Mesothelial cell of epicardium (in vitro differentiated cells): Measurements from ENCODE around the gene AMBRA1. TPM values are rescaled to one million over a fixed set of nuclear protein-coding genes. Genes with fewer than 3 reads are reported as not detected.

Source experiments
- DNase-seq, 2 experiments: peaks; one replicate each; pipeline ENCODE4 v3.0.0; 2021; ENCODE audit warnings: low spot score in 2 of 2; ENCODE audit not compliant: unreplicated experiment in 2 of 2
- H3K27ac Mint-ChIP-seq: 2 replicates; pipeline ENCODE4 v1.8.0; 2021; ENCODE audit warnings: mixed read lengths
- H3K27me3 Mint-ChIP-seq: 2 replicates; pipeline ENCODE4 v1.8.0; 2021; ENCODE audit warnings: low read depth, mixed read lengths
- H3K36me3 Mint-ChIP-seq: 2 replicates; pipeline ENCODE4 v1.8.0; 2021; ENCODE audit warnings: mixed read lengths
- H3K4me1 Mint-ChIP-seq: 2 replicates; pipeline ENCODE4 v1.8.0; 2021; ENCODE audit warnings: mixed read lengths
- H3K4me3 Mint-ChIP-seq: 2 replicates; pipeline ENCODE4 v1.8.0; 2021; ENCODE audit warnings: mild to moderate bottlenecking, moderate library complexity, mixed read lengths
- H3K9me3 Mint-ChIP-seq: 2 replicates; pipeline ENCODE4 v1.8.0; 2021; ENCODE audit warnings: mixed read lengths
- total RNA-seq: library from RNA; stranded (reverse); gene quantifications from 3 replicates; pipeline ENCODE4 v1.2.1, GENCODE V29; 2021
- TF ChIP-seq, protein P1 (sequence below): fragments of 200-600 bp; sonication (generic); IDR thresholded peaks from one replicate; pipeline ENCODE4 v1.5.0; 2021; ENCODE audit warnings: antibody characterized with exemption; ENCODE audit not compliant: unreplicated experiment

AMBRA1 gene
- total RNA-seq, 1 donor from 2014 or later = 48.4 TPM

DNA sequence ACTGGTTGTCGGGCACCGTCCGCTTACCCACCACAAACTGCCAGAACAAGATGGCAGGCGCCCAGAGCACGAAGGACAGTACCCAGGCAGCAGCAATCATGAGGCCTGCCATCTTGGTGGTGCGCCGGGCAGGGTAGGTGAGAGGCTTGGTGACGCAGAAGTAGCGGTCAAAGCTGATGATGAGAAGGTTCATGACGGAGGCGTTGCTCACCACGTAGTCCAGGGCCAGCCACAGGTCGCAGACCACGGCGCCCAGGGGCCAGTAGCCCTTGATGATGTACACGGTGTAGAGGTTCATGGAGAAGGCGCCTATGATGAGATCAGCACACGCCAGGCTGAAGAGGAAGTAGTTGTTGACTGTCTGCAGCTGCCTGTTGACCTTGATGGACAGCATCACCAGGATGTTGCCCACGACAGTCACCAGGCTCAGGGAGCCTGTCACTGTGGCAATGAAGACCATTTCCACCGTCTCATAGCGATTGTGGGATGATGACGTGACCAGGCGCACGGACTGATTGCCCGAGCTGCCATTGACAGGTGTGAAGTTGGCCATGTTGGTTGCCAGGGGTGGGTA lies 207.7 kb downstream of the AMBRA1 start:
- H3K27ac Mint-ChIP-seq = no peak overlapping the region
- peaks cover 35% of the 10 kb centered on the region for H3K4me1 Mint-ChIP-seq
- H3K9me3 Mint-ChIP-seq = no peaks in the 10 kb centered on the region
- TF ChIP-seq, protein P1, sequence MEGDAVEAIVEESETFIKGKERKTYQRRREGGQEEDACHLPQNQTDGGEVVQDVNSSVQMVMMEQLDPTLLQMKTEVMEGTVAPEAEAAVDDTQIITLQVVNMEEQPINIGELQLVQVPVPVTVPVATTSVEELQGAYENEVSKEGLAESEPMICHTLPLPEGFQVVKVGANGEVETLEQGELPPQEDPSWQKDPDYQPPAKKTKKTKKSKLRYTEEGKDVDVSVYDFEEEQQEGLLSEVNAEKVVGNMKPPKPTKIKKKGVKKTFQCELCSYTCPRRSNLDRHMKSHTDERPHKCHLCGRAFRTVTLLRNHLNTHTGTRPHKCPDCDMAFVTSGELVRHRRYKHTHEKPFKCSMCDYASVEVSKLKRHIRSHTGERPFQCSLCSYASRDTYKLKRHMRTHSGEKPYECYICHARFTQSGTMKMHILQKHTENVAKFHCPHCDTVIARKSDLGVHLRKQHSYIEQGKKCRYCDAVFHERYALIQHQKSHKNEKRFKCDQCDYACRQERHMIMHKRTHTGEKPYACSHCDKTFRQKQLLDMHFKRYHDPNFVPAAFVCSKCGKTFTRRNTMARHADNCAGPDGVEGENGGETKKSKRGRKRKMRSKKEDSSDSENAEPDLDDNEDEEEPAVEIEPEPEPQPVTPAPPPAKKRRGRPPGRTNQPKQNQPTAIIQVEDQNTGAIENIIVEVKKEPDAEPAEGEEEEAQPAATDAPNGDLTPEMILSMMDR = no peak
- peaks cover 52% of the 10 kb centered on the region for H3K27me3 Mint-ChIP-seq
- H3K36me3 Mint-ChIP-seq = no peaks in the 10 kb centered on the region
- H3K4me3 Mint-ChIP-seq = no peak overlapping the region
- DNase-seq = no peak

DNA sequence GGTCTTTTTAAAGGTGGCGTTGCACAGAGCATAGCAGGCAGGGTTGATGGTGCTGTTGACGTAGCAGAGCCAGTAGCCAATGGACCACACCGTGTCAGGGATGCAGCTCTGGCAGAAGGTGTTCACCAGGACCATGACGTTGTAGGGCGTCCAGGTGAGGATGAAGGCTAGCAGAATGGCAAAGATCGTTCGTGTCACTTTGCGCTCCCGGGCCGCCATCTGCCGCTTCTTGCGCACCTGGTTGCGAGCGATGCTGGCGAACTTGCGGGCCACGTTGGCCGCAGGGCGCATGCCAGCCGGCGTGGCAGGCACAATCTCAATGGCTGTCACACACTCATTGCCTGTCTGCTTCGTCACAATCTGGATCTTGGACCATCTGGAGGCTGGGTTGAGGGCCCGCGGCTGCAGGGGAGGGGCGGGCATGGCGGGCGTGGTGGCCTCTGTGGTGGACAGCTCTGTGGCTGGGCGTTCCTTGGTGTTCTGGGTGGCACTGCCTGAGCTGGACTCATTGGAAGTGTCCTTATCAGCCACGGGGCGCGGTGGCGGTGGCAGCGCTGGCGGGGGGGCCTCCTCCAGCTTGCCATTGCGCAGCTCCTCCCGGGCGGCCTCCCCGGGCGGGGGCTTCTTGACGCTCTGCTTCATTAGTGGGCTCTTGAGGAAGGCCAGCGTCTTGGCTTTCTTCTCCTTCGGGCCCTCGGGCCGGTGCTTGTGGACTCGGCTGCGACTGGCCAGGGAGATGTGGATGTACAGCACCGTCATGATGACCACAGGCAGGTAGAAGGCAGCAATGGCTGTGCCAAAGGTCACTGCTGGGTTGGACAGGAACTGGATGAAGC lies 208.4 kb downstream of the AMBRA1 start:
- DNase-seq = no peak
- no peaks in the 10 kb centered on the region for H3K36me3 Mint-ChIP-seq
- peak overlapping the region; percentile 4 for H3K4me3 Mint-ChIP-seq
- H3K4me1 Mint-ChIP-seq = peaks cover 32% of the 10 kb centered on the region
- TF ChIP-seq, protein P1 = no peak
- no peaks in the 10 kb centered on the region for H3K9me3 Mint-ChIP-seq
- no peak overlapping the region for H3K27ac Mint-ChIP-seq
- peaks cover 45% of the 10 kb centered on the region for H3K27me3 Mint-ChIP-seq

DNA sequence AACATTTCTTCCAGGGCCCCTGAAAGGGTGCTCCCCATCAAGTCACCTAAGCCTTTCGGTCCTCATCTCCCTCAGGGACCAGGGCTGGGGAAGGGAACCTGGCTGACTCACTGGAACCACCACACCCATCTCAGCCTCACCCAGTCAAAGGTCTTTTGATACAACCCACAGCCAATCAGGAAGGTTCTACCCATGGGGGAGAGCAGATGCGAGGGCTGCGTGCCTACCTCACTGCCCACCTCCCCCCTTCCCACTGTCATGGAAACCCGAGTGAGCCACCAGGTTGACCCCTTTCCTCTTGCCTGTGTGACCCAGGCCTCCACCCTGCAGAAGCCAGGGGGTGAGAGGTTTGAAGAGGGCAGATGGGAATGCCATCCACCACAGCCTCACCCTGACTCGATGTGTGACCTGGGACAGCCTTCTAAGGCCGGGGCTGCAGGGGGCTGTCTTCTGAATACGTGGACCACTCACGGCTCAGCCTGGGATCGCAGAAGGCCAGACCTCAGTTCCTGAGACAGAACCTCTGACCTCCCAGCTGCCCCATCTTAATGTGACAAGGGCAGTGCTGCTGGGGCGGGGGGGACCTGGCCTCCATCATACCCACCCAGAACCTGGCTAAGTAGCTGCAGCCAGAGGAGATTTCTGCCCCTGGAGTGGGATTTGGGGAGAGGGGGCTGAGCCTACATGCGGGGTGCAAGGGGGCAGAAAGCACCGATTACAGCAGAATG lies 209.7 kb downstream of the AMBRA1 start:
- Mint-ChIP-seq H3K9me3 (no peaks in the 10 kb centered on the region), H3K36me3 (no peaks in the 10 kb centered on the region), H3K4me1 (peaks cover 29% of the 10 kb centered on the region), H3K27me3 (peaks cover 33% of the 10 kb centered on the region), H3K27ac (no peak overlapping the region), H3K4me3 (peak overlapping the region; percentile 92)
- no peak for DNase-seq
- TF ChIP-seq, protein P1 = no peak

DNA sequence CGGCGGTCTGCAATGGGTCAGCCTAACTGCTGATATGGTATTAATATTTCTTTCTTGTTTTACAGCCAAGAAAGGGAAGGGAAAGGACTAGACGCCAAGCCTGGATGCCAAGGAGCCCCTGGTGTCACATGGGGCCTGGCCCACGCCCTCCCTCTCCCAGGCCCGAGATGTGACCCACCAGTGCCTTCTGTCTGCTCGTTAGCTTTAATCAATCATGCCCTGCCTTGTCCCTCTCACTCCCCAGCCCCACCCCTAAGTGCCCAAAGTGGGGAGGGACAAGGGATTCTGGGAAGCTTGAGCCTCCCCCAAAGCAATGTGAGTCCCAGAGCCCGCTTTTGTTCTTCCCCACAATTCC lies 210.4 kb downstream of the AMBRA1 start:
- Mint-ChIP-seq H3K36me3 (no peaks in the 10 kb centered on the region), H3K4me3 (peak overlapping the region; percentile 92), H3K27me3 (peaks cover 25% of the 10 kb centered on the region)

DNA sequence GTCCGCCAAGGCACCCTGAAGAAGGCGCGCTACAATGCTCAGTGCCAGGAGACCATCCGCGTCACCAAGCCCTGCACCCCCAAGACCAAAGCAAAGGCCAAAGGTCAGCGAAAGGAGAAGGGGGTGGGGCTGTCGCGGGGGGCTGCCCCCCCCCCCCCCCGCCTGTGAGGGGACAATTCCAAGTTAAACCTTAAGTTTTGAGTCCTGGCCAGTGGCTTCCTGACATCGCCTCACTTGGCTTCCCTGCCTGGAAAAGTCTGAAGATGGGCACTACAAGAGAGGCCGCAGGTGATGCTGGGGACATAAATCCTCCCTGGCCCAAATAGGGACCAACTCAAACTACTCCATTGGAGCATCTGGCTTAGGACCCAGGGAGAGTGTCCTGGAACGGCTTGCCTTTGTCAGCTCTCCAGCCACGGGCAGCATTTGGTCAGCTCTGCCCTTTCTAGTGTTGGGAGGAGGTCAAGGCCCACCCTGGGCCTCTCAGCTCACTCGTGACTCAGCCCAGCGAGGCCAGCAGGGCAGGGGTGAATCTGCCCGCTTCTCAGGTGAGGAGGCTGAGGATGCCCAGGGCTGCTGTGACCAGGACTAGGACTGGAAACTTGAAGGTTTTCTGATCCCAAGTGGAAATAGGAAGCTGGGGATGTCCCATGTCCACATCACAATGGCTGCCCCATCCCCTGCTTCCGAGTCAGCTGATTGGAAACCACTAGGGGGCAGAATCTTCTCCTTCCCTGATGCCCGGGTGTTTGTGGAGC lies 211.0 kb downstream of the AMBRA1 start:
- peak in 1 of 2 experiments; percentile 57 for DNase-seq
- H3K4me3 Mint-ChIP-seq = peak overlapping the region; percentile 92
- TF ChIP-seq, protein P1 = peak; percentile 60
- H3K36me3 Mint-ChIP-seq = peaks cover 2% of the 10 kb centered on the region
- H3K27me3 Mint-ChIP-seq = peaks cover 20% of the 10 kb centered on the region
- no peaks in the 10 kb centered on the region for H3K9me3 Mint-ChIP-seq
- peak overlapping the region; percentile 67 for H3K27ac Mint-ChIP-seq
- peaks cover 19% of the 10 kb centered on the region for H3K4me1 Mint-ChIP-seq

More for the DNA sequence above, 210.4 kb downstream of the AMBRA1 start:
- Mint-ChIP-seq H3K4me1 (peaks cover 24% of the 10 kb centered on the region), H3K27ac (peak overlapping the region; percentile 67), H3K9me3 (no peaks in the 10 kb centered on the region)
- DNase-seq = no peak
- TF ChIP-seq, protein P1 = no peak
